ENCODE data around the gene TM9SF1. TPM values are rescaled to one million over a fixed set of nuclear protein-coding genes. Genes with fewer than 3 reads are reported as not detected.

The TM9SF1 gene
- polyA plus RNA-seq, 2 of the 4 experiments (the other 2 are of a cell fraction) = 48.0 to 62.2 TPM

GRCh38 chr14:24150993-24151392 lies 44.2 kb downstream of the TM9SF1 start:
- CTCF ChIA-PET = interaction anchor here (0.9 to 12.6 kb wide), 4 partner anchors 10 to 56 kb away, joined by 3 to 168 read pairs (median 6); partner anchors contain the start of genes EMC9 and IRF9
- ATAC-seq (no peak), FAIRE-seq (no peak), DNase-seq (ENCODE audit: low read depth in 1 of 2, low spot score in 1 of 2) (no peak)
- Histone ChIP-seq H3K4me1 (peaks cover 6% of the 10 kb centered on the region; the same call in 2 of the 3 replicates), H3K27ac (no peak overlapping the region), H3K4me2 (no peak overlapping the region), H3K9me3 (no peaks in the 10 kb centered on the region), H3K4me3 (no peak overlapping the region)
- TF ChIP-seq CEBPB (IDR thresholded peaks at IDR 0.05) (no peak), CBX2 (IDR thresholded peaks at IDR 0.05; ENCODE audit: borderline replicate concordance, low read depth) (no peak), MAFK (IDR thresholded peaks at IDR 0.05; ENCODE audit: partially characterized antibody) (no peak), HEYL (CRISPR knock-in tag; IDR thresholded peaks at IDR 0.05) (no peak), POLR2AphosphoS2 (conservative IDR thresholded peaks at IDR 0.05; ENCODE audit: low read length) (no peak), FOSB (CRISPR knock-in tag; IDR thresholded peaks at IDR 0.05) (no peak), RARB (CRISPR knock-in tag; IDR thresholded peaks at IDR 0.05) (no peak), CHD4 (IDR thresholded peaks at IDR 0.05; ENCODE audit: borderline replicate concordance) (no peak), MAX (IDR thresholded peaks at IDR 0.05) (no peak), RNF2 (IDR thresholded peaks at IDR 0.05; ENCODE audit: borderline replicate concordance, low read depth) (no peak), FOXS1 (CRISPR knock-in tag; IDR thresholded peaks at IDR 0.05) (no peak), HOXB13 (CRISPR knock-in tag; IDR thresholded peaks at IDR 0.05; ENCODE audit: low read depth) (no peak), SREBF2 (IDR thresholded peaks at IDR 0.05) (no peak), TP53 (CRISPR knock-in tag; IDR thresholded peaks at IDR 0.05) (no peak), HOXA7 (CRISPR knock-in tag; IDR thresholded peaks at IDR 0.05) (no peak), E2F6 (IDR thresholded peaks at IDR 0.05; ENCODE audit: borderline replicate concordance, low read depth) (no peak), HMGXB4 (CRISPR knock-in tag; IDR thresholded peaks at IDR 0.05; ENCODE audit: borderline replicate concordance) (no peak)
- WGBS (ENCODE audit: missing lambda C conversion rate) = 93% methylated on average over 9 of the region's 9 CpGs
- POLR2A ChIA-PET = interaction anchor here (1.5 to 2.1 kb wide), 2 partner anchors 10 to 63 kb away, joined by 3 to 6 read pairs; partner anchors contain the start of genes CHMP4A and IRF9

GRCh38 chr14:24150567-24150966 lies 44.7 kb downstream of the TM9SF1 start:
- ATAC-seq (no peak), DNase-seq (ENCODE audit: low read depth in 1 of 2, low spot score in 1 of 2) (no peak), FAIRE-seq (no peak)
- ChIA-PET POLR2A (interaction anchor here (1.5 to 2.1 kb wide), 2 partner anchors 10 to 63 kb away, joined by 3 to 6 read pairs; partner anchors contain the start of genes CHMP4A and IRF9), CTCF (interaction anchor here (0.9 to 12.6 kb wide), 3 partner anchors 9 to 56 kb away, joined by 3 to 168 read pairs (median 10); partner anchors contain the start of genes EMC9 and IRF9)
- no peaks in the 10 kb centered on the region for H3K9me3 ChIP-seq
- H3K4me3 ChIP-seq = no peak overlapping the region
- WGBS (ENCODE audit: missing lambda C conversion rate) = 90% methylated on average over 8 of the region's 9 CpGs
- TF ChIP-seq PHF8 (IDR thresholded peaks at IDR 0.05; ENCODE audit: borderline replicate concordance, low read depth) = no peak
- TF ChIP-seq HES2 (IDR thresholded peaks at IDR 0.05) = no peak
- TF ChIP-seq FOSL2 (IDR thresholded peaks at IDR 0.05) = no peak
- no peak for TF ChIP-seq FOSL2 (CRISPR knock-in tag; IDR thresholded peaks at IDR 0.05)
- no peak for TF ChIP-seq CEBPB (IDR thresholded peaks at IDR 0.05)
- no peak for TF ChIP-seq USF2 (IDR thresholded peaks at IDR 0.05)
- TF ChIP-seq TFCP2L1 (CRISPR knock-in tag; IDR thresholded peaks at IDR 0.05) = no peak
- no peak for TF ChIP-seq HMGXB4 (CRISPR knock-in tag; IDR thresholded peaks at IDR 0.05; ENCODE audit: borderline replicate concordance)
- TF ChIP-seq CBX8 (IDR thresholded peaks at IDR 0.05) = no peak
- no peak for TF ChIP-seq KDM5A (IDR thresholded peaks at IDR 0.05)
- no peak for TF ChIP-seq HOXB5 (CRISPR knock-in tag; IDR thresholded peaks at IDR 0.05)
- TF ChIP-seq TP53 (CRISPR knock-in tag; IDR thresholded peaks at IDR 0.05) = no peak
- no peak for TF ChIP-seq ZNF302 (CRISPR knock-in tag; IDR thresholded peaks at IDR 0.05)
- no peak for TF ChIP-seq ZSCAN20 (CRISPR knock-in tag; IDR thresholded peaks at IDR 0.05)
- peaks cover 9% of the 10 kb centered on the region for H3K4me1 ChIP-seq
- no peak overlapping the region for H3K27ac ChIP-seq
- no peak overlapping the region for H3K4me2 ChIP-seq
